Tracheal epithelial cell (primary cell): ENCODE results near the gene KCNK3. TPM values are rescaled to one million over a fixed set of nuclear protein-coding genes. Genes with fewer than 3 reads are reported as not detected.

Source experiments
- total RNA-seq: library from RNA; depleted of rRNA; stranded (reverse); fragments of >200 nt; gene quantifications from 2 replicates; pipeline ENCODE4 v1.2.1, GENCODE V29; 2014

Gene KCNK3
- total RNA-seq = 4.3 TPM in 1 of 2 replicates, not detected in the other

DNA sequence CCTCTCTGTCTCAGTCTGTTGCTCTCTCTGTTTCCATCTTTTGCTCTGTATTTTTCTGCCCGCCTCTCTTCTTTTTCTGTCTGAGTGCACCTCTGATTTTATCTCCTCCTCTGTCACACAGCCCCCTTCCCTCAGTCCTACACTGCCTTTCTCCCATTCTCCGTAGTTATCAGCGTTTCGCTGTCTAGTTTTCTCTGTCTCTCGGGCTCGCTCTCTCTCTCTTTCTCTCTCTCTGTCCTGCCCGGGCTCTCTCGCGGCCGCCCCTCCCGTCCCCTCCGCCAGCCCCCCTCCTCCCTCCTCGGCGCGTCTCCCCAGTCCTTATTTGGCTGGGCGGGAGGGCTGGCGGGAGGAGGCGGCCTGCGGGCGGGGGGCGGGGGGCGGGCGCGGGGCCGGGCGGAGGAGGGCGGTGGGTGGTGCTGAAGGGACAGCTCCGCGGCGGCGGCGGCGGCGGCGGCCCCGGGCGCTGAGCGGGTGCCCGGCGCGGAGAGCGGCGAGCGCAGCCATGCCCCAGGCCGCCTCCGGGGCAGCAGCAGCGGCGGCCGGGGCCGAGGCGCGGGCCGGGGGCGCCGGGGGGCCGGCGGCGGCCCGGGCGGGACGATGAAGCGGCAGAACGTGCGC lies at the start of gene KCNK3:
Gene KCNK3 (plus strand): TSS at position 444 of the 618 bp plus-strand sequence. CDS start 154 bp downstream, at position 598.

DNA sequence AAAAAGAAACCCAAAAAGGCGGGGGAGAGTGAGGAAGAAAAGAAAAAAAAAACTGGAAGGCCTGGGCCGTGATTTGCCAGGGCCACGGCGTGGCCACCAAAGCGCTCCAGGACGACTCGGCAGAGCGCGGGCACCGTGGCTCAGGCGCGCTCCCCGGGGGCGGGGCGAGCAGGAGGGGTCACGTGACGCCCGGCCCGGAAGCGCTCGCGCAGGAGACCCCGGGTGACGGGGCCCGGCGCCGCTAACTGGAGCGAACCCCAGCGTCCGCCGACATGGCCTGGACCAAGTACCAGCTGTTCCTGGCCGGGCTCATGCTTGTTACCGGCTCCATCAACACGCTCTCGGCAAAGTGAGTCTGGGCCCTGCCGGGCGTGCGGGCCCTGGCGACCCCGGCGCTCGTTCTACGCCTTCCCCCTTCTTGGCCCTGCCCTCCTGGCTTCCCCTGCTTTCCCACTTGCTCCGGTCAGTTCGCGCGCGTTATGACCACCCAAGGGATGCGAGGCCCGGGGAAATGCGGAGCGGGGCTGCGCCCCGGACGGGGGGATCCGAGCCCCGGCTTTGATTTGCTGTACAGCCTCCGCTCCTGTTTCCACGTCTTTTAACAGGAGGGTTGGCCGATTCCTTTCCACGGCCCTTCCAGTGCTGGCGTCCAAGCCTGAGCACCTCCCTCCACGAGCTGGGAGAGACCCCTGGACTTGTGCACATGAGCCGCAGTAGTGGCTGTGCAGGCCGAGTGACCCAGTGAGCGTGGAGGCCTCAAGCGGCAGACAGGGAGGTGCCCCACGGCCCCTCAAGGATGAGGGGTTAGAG lies 71.8 kb downstream of the KCNK3 start, which contains the start of gene SLC35F6:
Gene SLC35F6 (plus strand): TSS at position 207 of the 810 bp plus-strand sequence. CDS start 66 bp downstream, at position 273.

Other genes starting within 250 kb of the KCNK3 start
- under 0.01 TPM in 1 of 2 replicates, not detected in the other for gene OTOF, start 214.6 kb upstream of the KCNK3 start, total RNA-seq
- gene CIB4, start 51.4 kb upstream of the KCNK3 start, total RNA-seq = not detected in 2 replicates
- gene SLC35F6, start 71.6 kb downstream of the KCNK3 start, total RNA-seq = 25.6 and 34.5 TPM in 2 replicates
- 4.8 TPM in 1 of 2 replicates, not detected in the other for gene CENPA, start 93.3 kb downstream of the KCNK3 start, total RNA-seq
- not detected in 2 replicates for gene DPYSL5, start 155.4 kb downstream of the KCNK3 start, total RNA-seq